ENCODE measurements around the gene SULT4A1. TPM values are rescaled to one million over a fixed set of nuclear protein-coding genes. Genes with fewer than 3 reads are reported as not detected.

The SULT4A1 gene
- total RNA-seq, 3 donors from 2014 or later, result 0.98 to 2.9 TPM; not detected in 1

DNA sequence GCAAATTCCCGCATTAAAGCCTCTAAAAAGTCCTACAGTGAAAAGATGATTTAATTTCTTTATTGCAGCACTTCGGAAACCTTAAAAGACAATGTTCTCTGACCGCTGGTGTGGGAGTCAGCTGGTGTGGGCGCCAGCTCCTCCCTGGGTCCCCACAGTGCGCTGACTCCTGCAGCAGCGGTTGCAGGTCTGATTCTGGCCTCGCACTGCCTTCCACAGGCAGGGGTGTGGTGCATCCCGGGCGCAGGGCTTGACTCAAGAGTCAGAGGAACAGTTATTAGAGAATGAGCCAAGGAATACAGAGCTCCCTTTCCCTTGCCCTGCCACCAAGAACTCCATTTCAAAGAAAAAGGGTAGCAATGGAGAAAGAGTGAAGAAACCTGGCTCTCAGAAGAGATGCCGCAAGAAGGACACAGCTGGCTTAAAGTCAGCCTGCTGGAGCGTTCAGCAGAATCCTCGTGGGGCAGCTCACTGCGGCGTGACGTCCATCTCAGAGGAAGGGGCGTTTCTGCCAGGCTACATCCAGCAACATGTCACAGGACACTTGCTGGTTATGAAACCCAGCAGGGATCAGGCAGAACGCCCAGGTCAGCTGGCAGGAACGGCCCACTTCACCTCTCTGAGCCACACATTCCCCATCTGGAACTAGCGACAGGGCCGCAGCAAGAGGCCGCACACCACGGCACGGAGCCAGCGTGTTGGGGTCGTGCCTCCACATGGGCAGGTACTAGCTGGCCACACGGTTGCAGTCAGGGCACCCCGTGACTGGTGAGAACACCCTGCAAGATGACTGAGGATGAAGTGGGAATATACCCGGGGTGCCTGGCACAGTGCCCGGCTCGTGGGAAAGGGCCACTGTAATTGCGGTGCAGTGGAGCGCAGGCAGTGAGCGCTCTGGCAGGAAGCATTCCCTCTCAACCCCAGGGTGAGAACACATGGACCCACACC, 32.1 kb downstream of the SULT4A1 start:
- TF ChIP-seq POLR2AphosphoS5 (IDR thresholded peaks at IDR 0.05), result peak in 2 of 3 donors; percentile 15 to 76
- TF ChIP-seq POLR2A (IDR thresholded peaks at IDR 0.05), result no peak
- intact Hi-C loops (cut with DNase I; ENCODE audit: low total_unique reads), result loop anchor here (5.0 kb wide), 1 partner anchor 408 kb away; no protein-coding TSS in a partner anchor

DNA sequence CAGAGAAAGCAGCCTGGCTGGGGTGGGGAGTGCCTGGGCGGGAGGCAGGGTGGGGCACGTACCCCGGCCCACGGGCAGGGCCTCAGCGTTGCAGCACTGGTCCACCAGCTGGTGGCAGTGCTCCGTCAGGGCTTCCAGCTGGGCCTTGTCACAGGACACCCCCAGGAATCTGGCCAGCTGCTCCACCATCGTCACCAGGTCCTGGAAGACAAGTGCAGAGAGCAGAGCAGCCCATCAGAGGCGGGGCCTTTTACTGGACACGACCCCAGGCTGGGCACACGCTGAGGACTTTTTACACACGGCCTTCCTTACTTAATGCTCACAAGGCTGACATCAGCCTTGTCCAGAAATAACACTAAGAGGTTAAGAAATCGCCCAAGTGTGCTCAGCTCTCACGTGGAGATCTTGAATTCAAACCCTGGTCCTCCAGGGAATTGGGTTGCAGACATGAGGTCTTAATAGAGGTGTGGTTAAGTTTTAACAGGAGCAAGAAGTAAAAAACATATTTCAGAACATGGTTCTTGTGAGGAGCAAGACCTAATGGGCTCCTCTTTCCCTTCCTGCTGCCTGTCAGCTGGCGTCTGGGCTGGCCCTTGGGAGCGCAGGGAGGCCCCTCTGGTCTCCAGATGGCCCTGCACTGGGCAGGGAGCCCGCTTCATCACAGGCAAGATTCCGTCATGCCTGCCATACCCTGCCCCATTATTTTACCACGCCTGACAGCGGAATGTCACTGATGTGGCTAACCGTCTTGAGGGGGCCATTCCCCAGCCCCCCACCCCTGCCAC, 33.1 kb downstream of the SULT4A1 start:
- Histone ChIP-seq H3K36me3 (no peaks in the 10 kb centered on the region), H3K27ac (peak overlapping the region; percentile 19 to 74), H3K4me3 (peak overlapping the region in 1 of 3 donors; percentile 6), H3K4me1 (no peaks in the 10 kb centered on the region), H3K9me3 (no peaks in the 10 kb centered on the region), H3K27me3 (peaks cover 0 to 6% of the 10 kb centered on the region in 2 donors)
- intact Hi-C loops (cut with DNase I; ENCODE audit: low total_unique reads), result loop anchor here (5.0 kb wide), 1 partner anchor 407 kb away; no protein-coding TSS in a partner anchor
- TF ChIP-seq, protein P1, sequence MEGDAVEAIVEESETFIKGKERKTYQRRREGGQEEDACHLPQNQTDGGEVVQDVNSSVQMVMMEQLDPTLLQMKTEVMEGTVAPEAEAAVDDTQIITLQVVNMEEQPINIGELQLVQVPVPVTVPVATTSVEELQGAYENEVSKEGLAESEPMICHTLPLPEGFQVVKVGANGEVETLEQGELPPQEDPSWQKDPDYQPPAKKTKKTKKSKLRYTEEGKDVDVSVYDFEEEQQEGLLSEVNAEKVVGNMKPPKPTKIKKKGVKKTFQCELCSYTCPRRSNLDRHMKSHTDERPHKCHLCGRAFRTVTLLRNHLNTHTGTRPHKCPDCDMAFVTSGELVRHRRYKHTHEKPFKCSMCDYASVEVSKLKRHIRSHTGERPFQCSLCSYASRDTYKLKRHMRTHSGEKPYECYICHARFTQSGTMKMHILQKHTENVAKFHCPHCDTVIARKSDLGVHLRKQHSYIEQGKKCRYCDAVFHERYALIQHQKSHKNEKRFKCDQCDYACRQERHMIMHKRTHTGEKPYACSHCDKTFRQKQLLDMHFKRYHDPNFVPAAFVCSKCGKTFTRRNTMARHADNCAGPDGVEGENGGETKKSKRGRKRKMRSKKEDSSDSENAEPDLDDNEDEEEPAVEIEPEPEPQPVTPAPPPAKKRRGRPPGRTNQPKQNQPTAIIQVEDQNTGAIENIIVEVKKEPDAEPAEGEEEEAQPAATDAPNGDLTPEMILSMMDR (IDR thresholded peaks at IDR 0.05), result no peak
- TF ChIP-seq POLR2A (IDR thresholded peaks at IDR 0.05) (no peak), POLR2AphosphoS5 (IDR thresholded peaks at IDR 0.05) (peak in 1 of 3 donors; percentile 27)
- peak in 1 of 2 donors; percentile 33 for DNase-seq (ENCODE audit: low spot score in 2 of 2)

More for the DNA sequence above, 32.1 kb downstream of the SULT4A1 start:
- no peaks in the 10 kb centered on the region for H3K36me3 ChIP-seq
- H3K9me3 ChIP-seq, result no peaks in the 10 kb centered on the region
- no peak overlapping the region for H3K4me3 ChIP-seq
- DNase-seq (ENCODE audit: low spot score in 2 of 2), result no peak
- H3K27ac ChIP-seq, result peak overlapping the region; percentile 7 to 74
- H3K4me1 ChIP-seq, result no peaks in the 10 kb centered on the region
- no peaks in the 10 kb centered on the region for H3K27me3 ChIP-seq

DNA sequence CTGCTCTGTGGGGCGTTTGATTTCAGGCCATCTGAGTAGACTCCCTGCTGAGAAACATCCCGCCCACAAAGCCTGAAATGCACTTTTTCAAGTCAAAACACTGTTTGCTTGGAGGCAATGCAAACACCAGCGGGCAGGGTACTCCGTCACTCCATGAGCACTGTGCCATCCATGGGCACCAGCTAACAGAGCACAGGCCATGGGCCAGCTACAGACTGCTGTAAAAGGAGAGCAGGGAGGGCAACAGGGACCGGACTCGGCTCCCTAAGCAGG, 33.7 kb downstream of the SULT4A1 start:
- Histone ChIP-seq H3K27ac (peak overlapping the region in 1 of 2 donors; percentile 74), H3K27me3 (peaks cover 0 to 7% of the 10 kb centered on the region in 2 donors), H3K4me1 (no peaks in the 10 kb centered on the region), H3K4me3 (peak overlapping the region in 1 of 3 donors; percentile 6), H3K36me3 (no peaks in the 10 kb centered on the region), H3K9me3 (no peaks in the 10 kb centered on the region)
- peak in 1 of 2 donors; percentile 40 for DNase-seq (ENCODE audit: low spot score in 2 of 2)
- intact Hi-C loops (cut with DNase I; ENCODE audit: low total_unique reads), result loop anchor here (5.0 kb wide), 1 partner anchor 406 kb away; no protein-coding TSS in a partner anchor
- TF ChIP-seq, protein P1 (IDR thresholded peaks at IDR 0.05), result no peak
- TF ChIP-seq POLR2A (IDR thresholded peaks at IDR 0.05) (no peak), POLR2AphosphoS5 (IDR thresholded peaks at IDR 0.05) (no peak)

DNA sequence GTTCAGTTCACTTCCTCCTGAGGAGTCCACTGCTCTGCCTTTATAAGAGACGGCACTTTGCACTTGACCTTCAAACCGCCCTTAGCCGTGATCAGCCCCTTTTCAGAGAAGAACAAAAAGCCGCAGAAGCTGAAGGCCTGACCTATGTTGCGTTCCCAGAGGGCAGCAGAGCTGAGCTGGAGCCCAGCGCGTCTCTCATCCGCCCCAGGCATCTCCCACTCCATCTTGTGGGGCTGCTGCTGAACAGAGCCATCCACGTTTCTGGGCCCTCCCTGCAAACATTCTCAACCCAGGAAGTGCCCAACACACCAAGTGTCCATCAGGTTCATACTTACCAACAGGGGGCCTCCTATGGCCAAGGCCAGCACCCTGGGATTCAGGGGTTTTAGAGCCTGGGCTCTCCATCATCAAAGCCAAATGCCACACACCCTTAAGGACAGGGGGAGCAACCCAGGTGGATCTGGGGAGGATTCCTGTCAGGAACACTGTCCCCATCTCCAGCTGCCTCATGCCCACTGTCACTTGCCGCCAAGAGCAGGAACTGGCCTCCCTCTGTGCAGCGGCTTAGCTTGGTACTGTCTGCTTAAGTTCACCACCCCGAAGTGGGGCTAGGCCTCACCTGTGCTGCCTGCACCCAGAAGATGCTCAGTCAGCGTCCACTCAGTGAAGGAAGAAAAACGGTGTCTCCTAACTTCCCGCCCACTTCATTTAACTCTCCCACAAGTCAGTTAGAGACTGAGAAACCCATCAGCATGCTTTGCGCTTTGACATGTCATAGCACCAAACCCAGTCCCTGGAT, 34.2 kb downstream of the SULT4A1 start:
- no peak overlapping the region for H3K4me3 ChIP-seq
- H3K27ac ChIP-seq, result peak overlapping the region in 1 of 2 donors; percentile 74
- no peak for DNase-seq (ENCODE audit: low spot score in 2 of 2)
- TF ChIP-seq, protein P1 (IDR thresholded peaks at IDR 0.05), result no peak
- TF ChIP-seq POLR2AphosphoS5 (IDR thresholded peaks at IDR 0.05), result no peak
- no peak for TF ChIP-seq POLR2A (IDR thresholded peaks at IDR 0.05)
- no peaks in the 10 kb centered on the region for H3K9me3 ChIP-seq
- H3K4me1 ChIP-seq, result no peaks in the 10 kb centered on the region
- no peaks in the 10 kb centered on the region for H3K36me3 ChIP-seq
- intact Hi-C loops (cut with DNase I; ENCODE audit: low total_unique reads), result loop anchor here (5.0 kb wide), 1 partner anchor 406 kb away; no protein-coding TSS in a partner anchor
- peaks cover 0 to 7% of the 10 kb centered on the region in 2 donors for H3K27me3 ChIP-seq

All from breast epithelium (tissue), 4 donors.